K562 (cell line): Measurements from ENCODE around the gene CRKL. TPM values are rescaled to one million over a fixed set of nuclear protein-coding genes. Genes with fewer than 3 reads are reported as not detected.

Source experiments
- KDM1A ChIP-seq, 2 experiments: fragments of 450-650 bp; IDR thresholded peaks; 2 replicates each; pipeline ENCODE4 v1.6.1; 2016; ENCODE audit warnings: mild to moderate bottlenecking in 2 of 2
- PKNOX1 ChIP-seq: fragments of 450-650 bp; IDR thresholded peaks from 2 replicates; pipeline ENCODE4 v1.6.1; 2016
- POLR2H ChIP-seq: IDR thresholded peaks from 2 replicates; pipeline ENCODE4 v1.6.1; 2016; ENCODE audit warnings: missing genetic modification characterization, low read depth, mild to moderate bottlenecking, control low read depth, missing compliant biosample characterization, moderate library complexity
- SMAD4 ChIP-seq: fragments of 250-450 bp; sonication (Bioruptor Pico); conservative IDR thresholded peaks from 2 replicates; pipeline ENCODE4 v1.8.0; 2021; ENCODE audit warnings: inconsistent platforms, mild to moderate bottlenecking, moderate library complexity
- SP2 ChIP-seq: IDR thresholded peaks from 2 replicates; pipeline ENCODE4 v1.6.1; 2011; ENCODE audit warnings: mild to moderate bottlenecking, low read depth, low read length, moderate library complexity; ENCODE audit not compliant: poor library complexity, severe bottlenecking; ENCODE audit errors: extremely low read depth
- TEAD1 ChIP-seq, 2 experiments: fragments of 450-650 bp in 1 of 2; sonication (generic) in 1 of 2; formaldehyde crosslinking; IDR thresholded peaks; 2 replicates each; pipeline versions ENCODE4 v1.4.0 to v1.8.0; 2020 to 2022; ENCODE audit warnings: mild to moderate bottlenecking in 2 of 2, missing genetic modification reagents in 1 of 2
- ZNF3 ChIP-seq: fragments of 250-450 bp; sonication (Bioruptor Pico); IDR thresholded peaks from 2 replicates; pipeline ENCODE4 v1.5.0; 2021; ENCODE audit warnings: mild to moderate bottlenecking, moderate library complexity
- polyA plus RNA-seq, 8 experiments: library from polyadenylated mRNA; depleted of rRNA in 4 of 8; stranded (reverse) in 5 of 8; unstranded in 3 of 8; fragments of >200 nt; fragmentation: Nextera tagmentation in 2 of 8; fragmentation: Illumina TruSeq in 1 of 8; extraction: Ambion mirVana in 2 of 8; extraction: Trizol in 1 of 8; gene quantifications; 2 replicates each; pipeline versions ENCODE4 v1.2.1 to v1.2.3, GENCODE V29; 2011 to 2014; ENCODE audit warnings: inconsistent platforms in 1 of 8, missing spikeins in 1 of 8
- total RNA-seq, 7 experiments: library from RNA; depleted of rRNA in 6 of 7; stranded (reverse); fragments of >200 nt in 6 of 7; fragmentation: Illumina TruSeq in 2 of 7; extraction: Trizol in 2 of 7; gene quantifications; 2 replicates each; pipeline versions ENCODE4 v1.2.1 to v1.2.3, GENCODE V29; 2011 to 2021; ENCODE audit warnings: low replicate concordance in 1 of 7
- TF ChIP-seq, protein P1 (sequence below): fragments of 450-650 bp; IDR thresholded peaks from 2 replicates; pipeline ENCODE4 v1.6.1; 2016; ENCODE audit warnings: low read depth
- TF ChIP-seq, protein P2 (sequence below): fragments of 450-650 bp; IDR thresholded peaks from 2 replicates; pipeline ENCODE4 v1.6.1; 2016; ENCODE audit warnings: borderline replicate concordance
- TF ChIP-seq, protein P3 (sequence below): sonication (generic); formaldehyde crosslinking; IDR thresholded peaks from 2 replicates; pipeline ENCODE4 v1.8.1; 2023; ENCODE audit warnings: missing genetic modification reagents, mild to moderate bottlenecking, borderline replicate concordance

Gene CRKL
- total and polyA plus RNA-seq, 9 of the 15 experiments (the other 6 are each of a cell fraction or from before 2014, with no cell fraction given), result 100 to 263 (median 124) TPM

GRCh38 chr22:21001601-21002325, 84.6 kb downstream of the CRKL start, which contains the start of gene THAP7 (continued):
- TF ChIP-seq SMAD4 (peak; percentile 96), SP2 (peak; percentile 93), TEAD1 (CRISPR knock-in tag; IDR thresholded peaks at IDR 0.05) (peak in 1 of 2 experiments; percentile 94; a peak in 1 of 4 replicates), PKNOX1 (no peak), ZNF3 (CRISPR knock-in tag) (no peak), KDM1A (IDR thresholded peaks at IDR 0.05) (no peak), POLR2H (tag) (no peak)
- TF ChIP-seq, protein P1, sequence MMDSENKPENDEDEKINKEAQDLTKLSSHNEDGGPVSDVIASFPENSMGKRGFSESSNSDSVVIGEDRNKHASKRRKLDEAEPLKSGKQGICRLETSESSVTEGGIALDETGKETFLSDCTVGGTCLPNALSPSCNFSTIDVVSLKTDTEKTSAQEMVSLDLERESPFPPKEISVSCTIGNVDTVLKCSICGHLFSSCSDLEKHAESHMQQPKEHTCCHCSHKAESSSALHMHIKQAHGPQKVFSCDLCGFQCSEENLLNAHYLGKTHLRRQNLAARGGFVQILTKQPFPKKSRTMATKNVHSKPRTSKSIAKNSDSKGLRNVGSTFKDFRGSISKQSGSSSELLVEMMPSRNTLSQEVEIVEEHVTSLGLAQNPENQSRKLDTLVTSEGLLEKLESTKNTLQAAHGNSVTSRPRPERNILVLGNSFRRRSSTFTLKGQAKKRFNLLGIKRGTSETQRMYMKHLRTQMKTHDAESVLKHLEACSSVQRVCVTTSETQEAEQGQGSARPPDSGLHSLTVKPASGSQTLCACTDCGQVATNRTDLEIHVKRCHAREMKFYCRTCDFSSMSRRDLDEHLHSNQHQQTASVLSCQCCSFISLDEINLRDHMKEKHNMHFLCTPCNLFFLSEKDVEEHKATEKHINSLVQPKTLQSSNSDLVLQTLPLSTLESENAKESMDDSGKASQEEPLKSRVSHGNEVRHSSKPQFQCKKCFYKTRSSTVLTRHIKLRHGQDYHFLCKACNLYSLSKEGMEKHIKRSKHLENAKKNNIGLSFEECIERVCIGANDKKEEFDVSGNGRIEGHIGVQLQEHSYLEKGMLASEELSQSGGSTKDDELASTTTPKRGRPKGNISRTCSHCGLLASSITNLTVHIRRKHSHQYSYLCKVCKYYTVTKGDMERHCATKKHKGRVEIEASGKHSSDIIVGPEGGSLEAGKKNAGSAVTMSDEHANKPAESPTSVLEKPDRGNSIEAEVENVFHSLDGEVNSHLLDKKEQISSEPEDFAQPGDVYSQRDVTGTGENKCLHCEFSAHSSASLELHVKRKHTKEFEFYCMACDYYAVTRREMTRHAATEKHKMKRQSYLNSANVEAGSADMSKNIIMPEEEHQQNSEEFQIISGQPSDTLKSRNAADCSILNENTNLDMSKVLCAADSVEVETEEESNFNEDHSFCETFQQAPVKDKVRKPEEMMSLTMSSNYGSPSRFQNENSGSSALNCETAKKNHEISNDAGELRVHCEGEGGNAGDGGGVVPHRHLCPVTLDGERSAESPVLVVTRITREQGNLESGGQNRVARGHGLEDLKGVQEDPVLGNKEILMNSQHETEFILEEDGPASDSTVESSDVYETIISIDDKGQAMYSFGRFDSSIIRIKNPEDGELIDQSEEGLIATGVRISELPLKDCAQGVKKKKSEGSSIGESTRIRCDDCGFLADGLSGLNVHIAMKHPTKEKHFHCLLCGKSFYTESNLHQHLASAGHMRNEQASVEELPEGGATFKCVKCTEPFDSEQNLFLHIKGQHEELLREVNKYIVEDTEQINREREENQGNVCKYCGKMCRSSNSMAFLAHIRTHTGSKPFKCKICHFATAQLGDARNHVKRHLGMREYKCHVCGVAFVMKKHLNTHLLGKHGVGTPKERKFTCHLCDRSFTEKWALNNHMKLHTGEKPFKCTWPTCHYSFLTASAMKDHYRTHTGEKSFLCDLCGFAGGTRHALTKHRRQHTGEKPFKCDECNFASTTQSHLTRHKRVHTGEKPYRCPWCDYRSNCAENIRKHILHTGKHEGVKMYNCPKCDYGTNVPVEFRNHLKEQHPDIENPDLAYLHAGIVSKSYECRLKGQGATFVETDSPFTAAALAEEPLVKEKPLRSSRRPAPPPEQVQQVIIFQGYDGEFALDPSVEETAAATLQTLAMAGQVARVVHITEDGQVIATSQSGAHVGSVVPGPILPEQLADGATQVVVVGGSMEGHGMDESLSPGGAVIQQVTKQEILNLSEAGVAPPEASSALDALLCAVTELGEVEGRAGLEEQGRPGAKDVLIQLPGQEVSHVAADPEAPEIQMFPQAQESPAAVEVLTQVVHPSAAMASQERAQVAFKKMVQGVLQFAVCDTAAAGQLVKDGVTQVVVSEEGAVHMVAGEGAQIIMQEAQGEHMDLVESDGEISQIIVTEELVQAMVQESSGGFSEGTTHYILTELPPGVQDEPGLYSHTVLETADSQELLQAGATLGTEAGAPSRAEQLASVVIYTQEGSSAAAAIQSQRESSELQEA, result no peak
- TF ChIP-seq, protein P2, sequence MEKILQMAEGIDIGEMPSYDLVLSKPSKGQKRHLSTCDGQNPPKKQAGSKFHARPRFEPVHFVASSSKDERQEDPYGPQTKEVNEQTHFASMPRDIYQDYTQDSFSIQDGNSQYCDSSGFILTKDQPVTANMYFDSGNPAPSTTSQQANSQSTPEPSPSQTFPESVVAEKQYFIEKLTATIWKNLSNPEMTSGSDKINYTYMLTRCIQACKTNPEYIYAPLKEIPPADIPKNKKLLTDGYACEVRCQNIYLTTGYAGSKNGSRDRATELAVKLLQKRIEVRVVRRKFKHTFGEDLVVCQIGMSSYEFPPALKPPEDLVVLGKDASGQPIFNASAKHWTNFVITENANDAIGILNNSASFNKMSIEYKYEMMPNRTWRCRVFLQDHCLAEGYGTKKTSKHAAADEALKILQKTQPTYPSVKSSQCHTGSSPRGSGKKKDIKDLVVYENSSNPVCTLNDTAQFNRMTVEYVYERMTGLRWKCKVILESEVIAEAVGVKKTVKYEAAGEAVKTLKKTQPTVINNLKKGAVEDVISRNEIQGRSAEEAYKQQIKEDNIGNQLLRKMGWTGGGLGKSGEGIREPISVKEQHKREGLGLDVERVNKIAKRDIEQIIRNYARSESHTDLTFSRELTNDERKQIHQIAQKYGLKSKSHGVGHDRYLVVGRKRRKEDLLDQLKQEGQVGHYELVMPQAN, result no peak
- TF ChIP-seq, protein P3, sequence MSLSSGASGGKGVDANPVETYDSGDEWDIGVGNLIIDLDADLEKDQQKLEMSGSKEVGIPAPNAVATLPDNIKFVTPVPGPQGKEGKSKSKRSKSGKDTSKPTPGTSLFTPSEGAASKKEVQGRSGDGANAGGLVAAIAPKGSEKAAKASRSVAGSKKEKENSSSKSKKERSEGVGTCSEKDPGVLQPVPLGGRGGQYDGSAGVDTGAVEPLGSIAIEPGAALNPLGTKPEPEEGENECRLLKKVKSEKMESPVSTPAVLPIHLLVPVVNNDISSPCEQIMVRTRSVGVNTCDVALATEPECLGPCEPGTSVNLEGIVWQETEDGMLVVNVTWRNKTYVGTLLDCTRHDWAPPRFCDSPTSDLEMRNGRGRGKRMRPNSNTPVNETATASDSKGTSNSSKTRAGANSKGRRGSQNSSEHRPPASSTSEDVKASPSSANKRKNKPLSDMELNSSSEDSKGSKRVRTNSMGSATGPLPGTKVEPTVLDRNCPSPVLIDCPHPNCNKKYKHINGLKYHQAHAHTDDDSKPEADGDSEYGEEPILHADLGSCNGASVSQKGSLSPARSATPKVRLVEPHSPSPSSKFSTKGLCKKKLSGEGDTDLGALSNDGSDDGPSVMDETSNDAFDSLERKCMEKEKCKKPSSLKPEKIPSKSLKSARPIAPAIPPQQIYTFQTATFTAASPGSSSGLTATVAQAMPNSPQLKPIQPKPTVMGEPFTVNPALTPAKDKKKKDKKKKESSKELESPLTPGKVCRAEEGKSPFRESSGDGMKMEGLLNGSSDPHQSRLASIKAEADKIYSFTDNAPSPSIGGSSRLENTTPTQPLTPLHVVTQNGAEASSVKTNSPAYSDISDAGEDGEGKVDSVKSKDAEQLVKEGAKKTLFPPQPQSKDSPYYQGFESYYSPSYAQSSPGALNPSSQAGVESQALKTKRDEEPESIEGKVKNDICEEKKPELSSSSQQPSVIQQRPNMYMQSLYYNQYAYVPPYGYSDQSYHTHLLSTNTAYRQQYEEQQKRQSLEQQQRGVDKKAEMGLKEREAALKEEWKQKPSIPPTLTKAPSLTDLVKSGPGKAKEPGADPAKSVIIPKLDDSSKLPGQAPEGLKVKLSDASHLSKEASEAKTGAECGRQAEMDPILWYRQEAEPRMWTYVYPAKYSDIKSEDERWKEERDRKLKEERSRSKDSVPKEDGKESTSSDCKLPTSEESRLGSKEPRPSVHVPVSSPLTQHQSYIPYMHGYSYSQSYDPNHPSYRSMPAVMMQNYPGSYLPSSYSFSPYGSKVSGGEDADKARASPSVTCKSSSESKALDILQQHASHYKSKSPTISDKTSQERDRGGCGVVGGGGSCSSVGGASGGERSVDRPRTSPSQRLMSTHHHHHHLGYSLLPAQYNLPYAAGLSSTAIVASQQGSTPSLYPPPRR, result no peak
